ENCODE results near the gene LRTM2.

GRCh38 chr12:1810201-1810930 is 10.0 kb upstream of the LRTM2 start:
- TF ChIP-seq POLR2A (IDR thresholded peaks at IDR 0.05) (no peak), CTCF (IDR thresholded peaks at IDR 0.05) (no peak)

Data from body of pancreas (tissue), 4 donors.